Transverse colon (tissue), 3 donors: Measurements from ENCODE around the gene TTC3.

Source experiments
- CTCF ChIP-seq, 5 experiments: fragments of 200-600 bp in 3 of 5; fragments of 450-650 bp in 2 of 5; sonication (generic) in 3 of 5; IDR thresholded peaks; 1 replicate in 2 of 5; 2 replicates in 3 of 5; pipeline ENCODE4 v1.5.1; 2016 to 2017; ENCODE audit warnings: antibody characterized with exemption in 5 of 5, inconsistent platforms in 3 of 5, mild to moderate bottlenecking in 2 of 5, moderate library complexity in 1 of 5
- EP300 ChIP-seq: sonication (generic); formaldehyde crosslinking; IDR thresholded peaks from one replicate; pipeline ENCODE4 v1.6.1; 2017; ENCODE audit warnings: antibody characterized with exemption, low read depth
- POLR2A ChIP-seq: fragments of 450-650 bp; IDR thresholded peaks from one replicate; pipeline ENCODE4 v1.6.1; 2016; ENCODE audit warnings: antibody characterized with exemption, mild to moderate bottlenecking, moderate library complexity

DNA sequence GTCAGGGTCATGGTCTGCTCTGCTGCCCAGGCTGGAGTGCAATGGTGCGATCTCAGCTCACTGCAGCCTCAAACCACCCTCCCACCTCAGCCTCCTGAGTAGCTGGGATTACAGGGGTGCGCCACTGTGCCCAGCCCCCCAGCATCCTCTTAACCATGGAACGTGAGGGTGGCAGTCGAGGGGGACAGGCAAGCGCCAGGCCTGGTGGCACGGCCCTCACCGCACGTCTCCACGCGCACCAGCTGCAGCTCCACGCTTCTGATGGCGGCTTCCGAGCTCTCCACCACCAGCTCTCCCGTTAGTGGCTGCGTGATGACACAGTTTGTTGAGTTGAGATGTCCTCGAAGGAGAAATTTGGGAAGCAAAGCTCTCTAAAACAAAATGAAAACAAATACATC, 154.9 kb downstream of the TTC3 start:
- no peak for TF ChIP-seq POLR2A
- no peak for TF ChIP-seq CTCF (IDR thresholded peaks at IDR 0.05)
- no peak for TF ChIP-seq EP300
